Islet of Langerhans (tissue), 1 donor: ENCODE results near the gene TMEM234.

ENCODE experiments used
- FAIRE-seq: peaks from one replicate; lab custom pipeline; 2011; peaks lifted over from hg19 to GRCh38; lab: Jason Lieb, UNC

The TMEM234 gene

GRCh38 chr1:32199717-32200072, 22.5 kb downstream of the TMEM234 start:
- no peak for FAIRE-seq

- FAIRE-seq = no peak
Measured at GRCh38 chr1:32199043-32199716, 23.0 kb downstream of the TMEM234 start.

- FAIRE-seq = no peak
Measured at GRCh38 chr1:32198237-32199042, 23.7 kb downstream of the TMEM234 start.

GRCh38 chr1:32197837-32198236, 24.3 kb downstream of the TMEM234 start:
- FAIRE-seq = no peak

- no peak for FAIRE-seq
Measured at GRCh38 chr1:32197074-32197473, 25.1 kb downstream of the TMEM234 start.

GRCh38 chr1:32195972-32196823, 26.0 kb downstream of the TMEM234 start:
- no peak for FAIRE-seq

GRCh38 chr1:32195531-32195930, 26.6 kb downstream of the TMEM234 start:
- no peak for FAIRE-seq

- no peak for FAIRE-seq
Measured at GRCh38 chr1:32194984-32195383, 27.2 kb downstream of the TMEM234 start.

GRCh38 chr1:32192220-32192948, 29.8 kb downstream of the TMEM234 start:
- no peak for FAIRE-seq

- FAIRE-seq = no peak
Measured at GRCh38 chr1:32187850-32188249, 34.3 kb downstream of the TMEM234 start.

GRCh38 chr1:32186491-32186890, 35.7 kb downstream of the TMEM234 start:
- no peak for FAIRE-seq

GRCh38 chr1:32186077-32186476, 36.1 kb downstream of the TMEM234 start:
- FAIRE-seq = no peak

GRCh38 chr1:32184650-32185049, 37.5 kb downstream of the TMEM234 start:
- FAIRE-seq = no peak

GRCh38 chr1:32182060-32182459, 40.1 kb downstream of the TMEM234 start:
- no peak for FAIRE-seq

- no peak for FAIRE-seq
Measured at GRCh38 chr1:32181563-32181962, 40.6 kb downstream of the TMEM234 start.

- FAIRE-seq = no peak
Measured at GRCh38 chr1:32181065-32181464, 41.1 kb downstream of the TMEM234 start.

GRCh38 chr1:32180186-32181060, 41.7 kb downstream of the TMEM234 start:
- FAIRE-seq = no peak

- no peak for FAIRE-seq
Measured at GRCh38 chr1:32179443-32180185, 42.5 kb downstream of the TMEM234 start, which contains the start of gene TXLNA. Gene TXLNA, plus strand, starts transcription at chr1:32179675. Its CDS starts 671 bp downstream, at chr1:32180346.

- FAIRE-seq = no peak
Measured at GRCh38 chr1:32179193-32179442, 43.0 kb downstream of the TMEM234 start.

GRCh38 chr1:32178380-32179192, 43.6 kb downstream of the TMEM234 start:
- peak; percentile 88 for FAIRE-seq
